Adrenal gland (tissue), 5 donors: Measurements from ENCODE around the gene AGAP1.

Source experiments
- POLR2A ChIP-seq, 2 donors: fragments of 450-650 bp; IDR thresholded peaks; one replicate each; pipeline ENCODE4 v1.6.1; 2017; ENCODE audit warnings: antibody characterized with exemption in 2 of 2, mild to moderate bottlenecking in 2 of 2, moderate library complexity in 1 of 2
- TF ChIP-seq, protein P1 (sequence below), 6 experiments: fragments of 450-650 bp in 4 of 6; fragments of 200-600 bp in 2 of 6; sonication (generic) in 1 of 6; IDR thresholded peaks; 1 replicate in 5 of 6; 2 replicates in 1 of 6; pipeline versions ENCODE4 v1.5.1 to v1.8.0; 2016 to 2021; ENCODE audit warnings: antibody characterized with exemption in 6 of 6, mild to moderate bottlenecking in 2 of 6, moderate library complexity in 1 of 6
- donor health status: DM: no; HTN: no; CAD: no.

DNA sequence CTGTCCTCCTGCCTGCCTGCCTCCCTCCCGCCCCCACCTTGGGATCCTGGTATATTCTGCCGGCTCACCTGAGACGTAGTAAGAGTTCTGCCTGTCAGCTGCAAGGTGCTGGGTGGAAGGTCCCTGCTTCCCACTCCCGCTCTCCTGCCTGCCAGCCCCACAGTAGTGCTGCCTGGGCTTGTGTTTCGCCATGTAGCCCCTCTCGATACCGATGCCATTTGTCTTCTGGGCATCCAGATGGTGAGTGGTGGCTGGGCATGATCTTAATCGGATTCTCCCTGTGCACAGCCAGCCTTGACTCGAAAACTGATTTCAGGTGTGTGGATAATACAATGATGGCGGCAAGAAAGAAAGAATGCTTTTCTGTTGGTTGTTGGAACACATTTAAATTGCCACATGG lies 184.9 kb downstream of the AGAP1 start:
- no peak for TF ChIP-seq POLR2A (IDR thresholded peaks at IDR 0.05)
- TF ChIP-seq, protein P1, sequence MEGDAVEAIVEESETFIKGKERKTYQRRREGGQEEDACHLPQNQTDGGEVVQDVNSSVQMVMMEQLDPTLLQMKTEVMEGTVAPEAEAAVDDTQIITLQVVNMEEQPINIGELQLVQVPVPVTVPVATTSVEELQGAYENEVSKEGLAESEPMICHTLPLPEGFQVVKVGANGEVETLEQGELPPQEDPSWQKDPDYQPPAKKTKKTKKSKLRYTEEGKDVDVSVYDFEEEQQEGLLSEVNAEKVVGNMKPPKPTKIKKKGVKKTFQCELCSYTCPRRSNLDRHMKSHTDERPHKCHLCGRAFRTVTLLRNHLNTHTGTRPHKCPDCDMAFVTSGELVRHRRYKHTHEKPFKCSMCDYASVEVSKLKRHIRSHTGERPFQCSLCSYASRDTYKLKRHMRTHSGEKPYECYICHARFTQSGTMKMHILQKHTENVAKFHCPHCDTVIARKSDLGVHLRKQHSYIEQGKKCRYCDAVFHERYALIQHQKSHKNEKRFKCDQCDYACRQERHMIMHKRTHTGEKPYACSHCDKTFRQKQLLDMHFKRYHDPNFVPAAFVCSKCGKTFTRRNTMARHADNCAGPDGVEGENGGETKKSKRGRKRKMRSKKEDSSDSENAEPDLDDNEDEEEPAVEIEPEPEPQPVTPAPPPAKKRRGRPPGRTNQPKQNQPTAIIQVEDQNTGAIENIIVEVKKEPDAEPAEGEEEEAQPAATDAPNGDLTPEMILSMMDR (IDR thresholded peaks at IDR 0.05): no peak
